Measurements from ENCODE around the gene KRT222. TPM values are rescaled to one million over a fixed set of nuclear protein-coding genes. Genes with fewer than 3 reads are reported as not detected.

Gene KRT222
- total and polyA plus RNA-seq, 2 of the 13 experiments (the other 11 are each of a cell fraction or from before 2014, with no cell fraction given), result not detected

DNA sequence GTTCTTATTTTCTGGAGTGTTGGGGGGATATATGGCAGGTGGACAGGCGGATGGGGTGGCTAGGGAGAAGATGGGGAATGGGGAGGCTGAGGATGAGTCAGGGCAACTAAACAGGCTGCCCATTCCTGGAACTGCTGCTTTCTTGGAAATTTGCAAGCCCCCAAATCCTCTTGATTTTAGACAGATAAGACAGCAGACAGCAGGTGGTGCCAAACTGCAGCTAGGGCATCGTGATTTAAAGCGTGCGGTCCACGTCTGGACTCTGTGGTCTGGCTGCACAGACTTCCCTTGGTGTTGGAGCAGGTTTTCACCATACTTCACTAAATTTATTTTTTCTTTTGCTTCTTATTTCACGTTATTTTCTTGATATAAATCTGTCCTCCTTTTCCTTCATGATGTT, 49.5 kb upstream of the KRT222 start:
- Histone ChIP-seq H3K79me2 (ENCODE audit: insufficient read depth, low read length) (no peaks in the 10 kb centered on the region), H3K4me1 (ENCODE audit: insufficient read depth, low read length) (no peaks in the 10 kb centered on the region), H2AFZ (ENCODE audit: low read length) (no peak overlapping the region), H3K9me3 (ENCODE audit: low read length) (no peaks in the 10 kb centered on the region), H4K20me1 (ENCODE audit: insufficient read depth, low read length) (no peaks in the 10 kb centered on the region), H3K9ac (ENCODE audit: insufficient read depth, low read depth, low read length) (no peak overlapping the region), H3K36me3 (replicated peaks in 1 of 2; ENCODE audit: control insufficient read depth in 1 of 2, insufficient read depth in 2 of 2, low read length in 2 of 2) (no peaks in the 10 kb centered on the region), H3K27ac (ENCODE audit: extremely low read length, insufficient read depth, low read length) (no peak overlapping the region), H3K4me3 (replicated peaks in 1 of 3; ENCODE audit: insufficient read depth in 1 of 3, low read depth in 2 of 3, low read length in 3 of 3) (no peak overlapping the region), H3K27me3 (ENCODE audit: control insufficient read depth in 1 of 2, insufficient read depth in 2 of 2, low read length in 2 of 2) (peaks cover 1 to 10% of the 10 kb centered on the region in 2 experiments; a peak in 2 of 5 replicates), H3K4me2 (ENCODE audit: low read depth, low read length) (no peak overlapping the region)
- FAIRE-seq (no peak), ATAC-seq (no peak), DNase-seq (ENCODE audit: low spot score) (no peak)
- ChIA-PET CTCF (ENCODE audit: low intra/inter-chr PET ratio, low total read pairs) (no interaction called here), POLR2A (no interaction called here)
- no peak for TF ChIP-seq ARID2 (CRISPR knock-in tag; IDR thresholded peaks at IDR 0.05; ENCODE audit: borderline replicate concordance)
- TF ChIP-seq ZNF788 (CRISPR knock-in tag; IDR thresholded peaks at IDR 0.05; ENCODE audit: borderline replicate concordance), result no peak
- no peak for TF ChIP-seq ZNF556 (CRISPR knock-in tag; IDR thresholded peaks at IDR 0.05; ENCODE audit: borderline replicate concordance)
- no peak for TF ChIP-seq MYC (CRISPR knock-in tag; IDR thresholded peaks at IDR 0.05; ENCODE audit: borderline replicate concordance)
- no peak for TF ChIP-seq MTA1 (CRISPR knock-in tag; IDR thresholded peaks at IDR 0.05; ENCODE audit: borderline replicate concordance)
- no peak for TF ChIP-seq ZNF20 (CRISPR knock-in tag; IDR thresholded peaks at IDR 0.05)
- TF ChIP-seq, protein P1, sequence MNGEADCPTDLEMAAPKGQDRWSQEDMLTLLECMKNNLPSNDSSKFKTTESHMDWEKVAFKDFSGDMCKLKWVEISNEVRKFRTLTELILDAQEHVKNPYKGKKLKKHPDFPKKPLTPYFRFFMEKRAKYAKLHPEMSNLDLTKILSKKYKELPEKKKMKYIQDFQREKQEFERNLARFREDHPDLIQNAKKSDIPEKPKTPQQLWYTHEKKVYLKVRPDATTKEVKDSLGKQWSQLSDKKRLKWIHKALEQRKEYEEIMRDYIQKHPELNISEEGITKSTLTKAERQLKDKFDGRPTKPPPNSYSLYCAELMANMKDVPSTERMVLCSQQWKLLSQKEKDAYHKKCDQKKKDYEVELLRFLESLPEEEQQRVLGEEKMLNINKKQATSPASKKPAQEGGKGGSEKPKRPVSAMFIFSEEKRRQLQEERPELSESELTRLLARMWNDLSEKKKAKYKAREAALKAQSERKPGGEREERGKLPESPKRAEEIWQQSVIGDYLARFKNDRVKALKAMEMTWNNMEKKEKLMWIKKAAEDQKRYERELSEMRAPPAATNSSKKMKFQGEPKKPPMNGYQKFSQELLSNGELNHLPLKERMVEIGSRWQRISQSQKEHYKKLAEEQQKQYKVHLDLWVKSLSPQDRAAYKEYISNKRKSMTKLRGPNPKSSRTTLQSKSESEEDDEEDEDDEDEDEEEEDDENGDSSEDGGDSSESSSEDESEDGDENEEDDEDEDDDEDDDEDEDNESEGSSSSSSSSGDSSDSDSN (CRISPR knock-in tag; IDR thresholded peaks at IDR 0.05), result no peak
- TF ChIP-seq, protein P2, sequence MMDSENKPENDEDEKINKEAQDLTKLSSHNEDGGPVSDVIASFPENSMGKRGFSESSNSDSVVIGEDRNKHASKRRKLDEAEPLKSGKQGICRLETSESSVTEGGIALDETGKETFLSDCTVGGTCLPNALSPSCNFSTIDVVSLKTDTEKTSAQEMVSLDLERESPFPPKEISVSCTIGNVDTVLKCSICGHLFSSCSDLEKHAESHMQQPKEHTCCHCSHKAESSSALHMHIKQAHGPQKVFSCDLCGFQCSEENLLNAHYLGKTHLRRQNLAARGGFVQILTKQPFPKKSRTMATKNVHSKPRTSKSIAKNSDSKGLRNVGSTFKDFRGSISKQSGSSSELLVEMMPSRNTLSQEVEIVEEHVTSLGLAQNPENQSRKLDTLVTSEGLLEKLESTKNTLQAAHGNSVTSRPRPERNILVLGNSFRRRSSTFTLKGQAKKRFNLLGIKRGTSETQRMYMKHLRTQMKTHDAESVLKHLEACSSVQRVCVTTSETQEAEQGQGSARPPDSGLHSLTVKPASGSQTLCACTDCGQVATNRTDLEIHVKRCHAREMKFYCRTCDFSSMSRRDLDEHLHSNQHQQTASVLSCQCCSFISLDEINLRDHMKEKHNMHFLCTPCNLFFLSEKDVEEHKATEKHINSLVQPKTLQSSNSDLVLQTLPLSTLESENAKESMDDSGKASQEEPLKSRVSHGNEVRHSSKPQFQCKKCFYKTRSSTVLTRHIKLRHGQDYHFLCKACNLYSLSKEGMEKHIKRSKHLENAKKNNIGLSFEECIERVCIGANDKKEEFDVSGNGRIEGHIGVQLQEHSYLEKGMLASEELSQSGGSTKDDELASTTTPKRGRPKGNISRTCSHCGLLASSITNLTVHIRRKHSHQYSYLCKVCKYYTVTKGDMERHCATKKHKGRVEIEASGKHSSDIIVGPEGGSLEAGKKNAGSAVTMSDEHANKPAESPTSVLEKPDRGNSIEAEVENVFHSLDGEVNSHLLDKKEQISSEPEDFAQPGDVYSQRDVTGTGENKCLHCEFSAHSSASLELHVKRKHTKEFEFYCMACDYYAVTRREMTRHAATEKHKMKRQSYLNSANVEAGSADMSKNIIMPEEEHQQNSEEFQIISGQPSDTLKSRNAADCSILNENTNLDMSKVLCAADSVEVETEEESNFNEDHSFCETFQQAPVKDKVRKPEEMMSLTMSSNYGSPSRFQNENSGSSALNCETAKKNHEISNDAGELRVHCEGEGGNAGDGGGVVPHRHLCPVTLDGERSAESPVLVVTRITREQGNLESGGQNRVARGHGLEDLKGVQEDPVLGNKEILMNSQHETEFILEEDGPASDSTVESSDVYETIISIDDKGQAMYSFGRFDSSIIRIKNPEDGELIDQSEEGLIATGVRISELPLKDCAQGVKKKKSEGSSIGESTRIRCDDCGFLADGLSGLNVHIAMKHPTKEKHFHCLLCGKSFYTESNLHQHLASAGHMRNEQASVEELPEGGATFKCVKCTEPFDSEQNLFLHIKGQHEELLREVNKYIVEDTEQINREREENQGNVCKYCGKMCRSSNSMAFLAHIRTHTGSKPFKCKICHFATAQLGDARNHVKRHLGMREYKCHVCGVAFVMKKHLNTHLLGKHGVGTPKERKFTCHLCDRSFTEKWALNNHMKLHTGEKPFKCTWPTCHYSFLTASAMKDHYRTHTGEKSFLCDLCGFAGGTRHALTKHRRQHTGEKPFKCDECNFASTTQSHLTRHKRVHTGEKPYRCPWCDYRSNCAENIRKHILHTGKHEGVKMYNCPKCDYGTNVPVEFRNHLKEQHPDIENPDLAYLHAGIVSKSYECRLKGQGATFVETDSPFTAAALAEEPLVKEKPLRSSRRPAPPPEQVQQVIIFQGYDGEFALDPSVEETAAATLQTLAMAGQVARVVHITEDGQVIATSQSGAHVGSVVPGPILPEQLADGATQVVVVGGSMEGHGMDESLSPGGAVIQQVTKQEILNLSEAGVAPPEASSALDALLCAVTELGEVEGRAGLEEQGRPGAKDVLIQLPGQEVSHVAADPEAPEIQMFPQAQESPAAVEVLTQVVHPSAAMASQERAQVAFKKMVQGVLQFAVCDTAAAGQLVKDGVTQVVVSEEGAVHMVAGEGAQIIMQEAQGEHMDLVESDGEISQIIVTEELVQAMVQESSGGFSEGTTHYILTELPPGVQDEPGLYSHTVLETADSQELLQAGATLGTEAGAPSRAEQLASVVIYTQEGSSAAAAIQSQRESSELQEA (CRISPR knock-in tag; IDR thresholded peaks at IDR 0.05; ENCODE audit: not compliant biosample characterization), result no peak
- in situ Hi-C loops (cut with HindIII; ENCODE audit: extremely low pct_ligation_motif_present, low pct_unique_long_range_greater_than_20kb) (no loop called here), intact Hi-C loops (cut with micrococcal nuclease; ENCODE audit: unreplicated experiment) (no loop called here)
- no TSS peak for BruUV-seq (replicated peaks)
- WGBS (ENCODE audit: low lambda C conversion rate), result 15% methylated on average over 6 of the region's 6 CpGs

Data from HepG2 (cell line).